ENCODE measurements around the gene SMIM38.

DNA sequence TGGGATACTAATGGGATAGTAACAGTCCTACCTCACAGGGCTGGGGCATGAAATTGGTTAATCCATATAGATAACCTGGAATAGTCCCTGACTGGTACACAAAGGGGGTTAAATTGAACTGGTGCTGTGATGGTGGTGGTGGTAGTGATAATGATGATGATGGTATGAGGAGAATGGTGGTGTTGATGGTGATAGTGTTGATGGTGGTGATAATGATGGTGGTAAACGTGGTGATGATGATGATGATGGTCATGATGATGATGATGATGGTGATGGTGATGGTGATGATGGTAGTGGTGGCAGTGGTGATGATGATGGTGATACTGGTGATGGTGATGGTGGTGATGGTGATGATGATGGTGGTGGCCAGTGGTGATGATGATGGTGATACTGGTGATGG, 38.7 kb downstream of the SMIM38 start:
- no peak for TF ChIP-seq POLR2A (IDR thresholded peaks at IDR 0.05)
- TF ChIP-seq, protein P1, sequence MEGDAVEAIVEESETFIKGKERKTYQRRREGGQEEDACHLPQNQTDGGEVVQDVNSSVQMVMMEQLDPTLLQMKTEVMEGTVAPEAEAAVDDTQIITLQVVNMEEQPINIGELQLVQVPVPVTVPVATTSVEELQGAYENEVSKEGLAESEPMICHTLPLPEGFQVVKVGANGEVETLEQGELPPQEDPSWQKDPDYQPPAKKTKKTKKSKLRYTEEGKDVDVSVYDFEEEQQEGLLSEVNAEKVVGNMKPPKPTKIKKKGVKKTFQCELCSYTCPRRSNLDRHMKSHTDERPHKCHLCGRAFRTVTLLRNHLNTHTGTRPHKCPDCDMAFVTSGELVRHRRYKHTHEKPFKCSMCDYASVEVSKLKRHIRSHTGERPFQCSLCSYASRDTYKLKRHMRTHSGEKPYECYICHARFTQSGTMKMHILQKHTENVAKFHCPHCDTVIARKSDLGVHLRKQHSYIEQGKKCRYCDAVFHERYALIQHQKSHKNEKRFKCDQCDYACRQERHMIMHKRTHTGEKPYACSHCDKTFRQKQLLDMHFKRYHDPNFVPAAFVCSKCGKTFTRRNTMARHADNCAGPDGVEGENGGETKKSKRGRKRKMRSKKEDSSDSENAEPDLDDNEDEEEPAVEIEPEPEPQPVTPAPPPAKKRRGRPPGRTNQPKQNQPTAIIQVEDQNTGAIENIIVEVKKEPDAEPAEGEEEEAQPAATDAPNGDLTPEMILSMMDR (IDR thresholded peaks at IDR 0.05): no peak

All from lower leg skin (tissue), 3 donors.